ENCODE measurements around the gene RHBDD3.
A peak's percentile ranks its signal among the peaks of the same experiment; 100 is the strongest.

The RHBDD3 gene

DNA sequence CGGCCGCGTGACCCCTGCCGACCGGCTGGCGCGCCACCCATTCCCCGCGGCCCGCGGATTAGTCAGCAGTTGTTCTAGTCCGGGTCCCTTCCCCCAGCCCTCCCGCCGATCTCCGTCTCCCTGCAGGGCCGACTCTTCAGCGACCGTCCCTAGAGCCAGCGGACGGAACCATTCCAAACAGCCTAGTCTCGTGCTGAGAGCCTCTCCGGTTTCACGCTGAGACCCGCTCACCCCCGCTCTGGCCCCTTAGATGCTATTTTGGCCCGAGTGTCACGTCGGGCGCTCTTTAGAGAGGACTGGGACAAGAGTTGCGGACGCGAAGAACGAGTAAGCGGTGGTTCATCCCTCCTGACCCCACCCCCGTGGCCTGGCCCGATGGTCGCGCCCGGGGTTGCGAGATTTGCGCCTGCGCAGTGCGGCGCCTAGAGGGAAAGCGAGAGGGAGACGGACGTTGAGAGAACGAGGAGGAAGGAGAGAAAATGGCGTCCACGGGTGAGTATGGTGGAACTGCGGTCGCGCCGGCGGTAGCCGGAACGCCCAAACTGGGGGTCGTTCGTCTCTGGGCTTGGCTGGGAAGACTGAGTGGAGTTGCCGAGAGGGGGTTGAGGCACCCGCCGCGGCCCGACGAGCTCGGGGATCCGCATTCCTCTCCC is at the start of gene RHBDD3, which contains the start of gene EWSR1:
RHBDD3 (minus strand) TSS at position 124 of the 653 bp plus-strand sequence. CDS start 2,355 bp downstream, outside the sequence.
EWSR1 (plus strand) TSS at position 411 of the 653 bp plus-strand sequence; CDS start at position 480, 69 bp downstream.
- H3K4me3 ChIP-seq (ENCODE audit: low read depth, low read length), result peak within 1 kb of the TSS; percentile 97
- DNase-seq (ENCODE audit: low read depth), result peak; percentile 98
- TF ChIP-seq, protein P1, sequence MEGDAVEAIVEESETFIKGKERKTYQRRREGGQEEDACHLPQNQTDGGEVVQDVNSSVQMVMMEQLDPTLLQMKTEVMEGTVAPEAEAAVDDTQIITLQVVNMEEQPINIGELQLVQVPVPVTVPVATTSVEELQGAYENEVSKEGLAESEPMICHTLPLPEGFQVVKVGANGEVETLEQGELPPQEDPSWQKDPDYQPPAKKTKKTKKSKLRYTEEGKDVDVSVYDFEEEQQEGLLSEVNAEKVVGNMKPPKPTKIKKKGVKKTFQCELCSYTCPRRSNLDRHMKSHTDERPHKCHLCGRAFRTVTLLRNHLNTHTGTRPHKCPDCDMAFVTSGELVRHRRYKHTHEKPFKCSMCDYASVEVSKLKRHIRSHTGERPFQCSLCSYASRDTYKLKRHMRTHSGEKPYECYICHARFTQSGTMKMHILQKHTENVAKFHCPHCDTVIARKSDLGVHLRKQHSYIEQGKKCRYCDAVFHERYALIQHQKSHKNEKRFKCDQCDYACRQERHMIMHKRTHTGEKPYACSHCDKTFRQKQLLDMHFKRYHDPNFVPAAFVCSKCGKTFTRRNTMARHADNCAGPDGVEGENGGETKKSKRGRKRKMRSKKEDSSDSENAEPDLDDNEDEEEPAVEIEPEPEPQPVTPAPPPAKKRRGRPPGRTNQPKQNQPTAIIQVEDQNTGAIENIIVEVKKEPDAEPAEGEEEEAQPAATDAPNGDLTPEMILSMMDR (IDR thresholded peaks at IDR 0.05; ENCODE audit: insufficient read depth, low read depth, low read length, missing control alignments), result no peak

DNA sequence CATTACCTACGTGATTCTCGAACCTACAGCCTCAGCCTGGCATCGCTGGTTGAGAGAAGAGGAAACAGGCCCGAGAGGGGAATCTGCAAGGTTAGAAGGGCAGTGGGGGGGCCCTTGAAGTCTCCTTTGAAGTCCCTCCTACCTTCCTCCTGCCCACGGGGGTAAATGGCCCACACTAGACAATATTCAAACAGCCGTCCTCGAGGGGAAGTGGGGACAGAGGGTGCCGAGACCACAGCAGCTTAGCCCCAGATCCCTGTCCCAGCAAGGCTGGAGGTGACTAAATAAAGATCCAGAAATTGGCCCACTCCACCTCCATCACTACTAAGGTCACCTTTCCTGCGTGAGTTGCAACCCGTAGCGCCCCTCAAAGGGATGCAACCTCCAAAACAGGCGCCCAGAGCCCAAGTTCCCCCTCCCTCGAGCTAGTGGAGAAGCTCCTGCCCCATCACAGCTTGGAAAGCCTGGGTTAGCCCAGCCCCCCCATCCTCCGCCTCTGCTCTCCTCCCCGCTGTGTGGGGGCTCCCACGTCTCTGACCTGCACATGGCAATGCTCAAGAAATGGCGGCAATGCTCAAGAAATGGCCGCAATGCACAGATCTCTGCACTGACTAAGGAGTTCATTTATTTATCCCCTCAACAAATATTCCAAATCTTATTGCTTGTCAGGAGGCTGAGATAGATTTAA is 48.5 kb upstream of the RHBDD3 start:
- no peak overlapping the region for H3K4me3 ChIP-seq (ENCODE audit: low read depth, low read length)
- DNase-seq (ENCODE audit: low read depth), result no peak
- TF ChIP-seq, protein P1 (IDR thresholded peaks at IDR 0.05; ENCODE audit: insufficient read depth, low read depth, low read length, missing control alignments), result no peak

DNA sequence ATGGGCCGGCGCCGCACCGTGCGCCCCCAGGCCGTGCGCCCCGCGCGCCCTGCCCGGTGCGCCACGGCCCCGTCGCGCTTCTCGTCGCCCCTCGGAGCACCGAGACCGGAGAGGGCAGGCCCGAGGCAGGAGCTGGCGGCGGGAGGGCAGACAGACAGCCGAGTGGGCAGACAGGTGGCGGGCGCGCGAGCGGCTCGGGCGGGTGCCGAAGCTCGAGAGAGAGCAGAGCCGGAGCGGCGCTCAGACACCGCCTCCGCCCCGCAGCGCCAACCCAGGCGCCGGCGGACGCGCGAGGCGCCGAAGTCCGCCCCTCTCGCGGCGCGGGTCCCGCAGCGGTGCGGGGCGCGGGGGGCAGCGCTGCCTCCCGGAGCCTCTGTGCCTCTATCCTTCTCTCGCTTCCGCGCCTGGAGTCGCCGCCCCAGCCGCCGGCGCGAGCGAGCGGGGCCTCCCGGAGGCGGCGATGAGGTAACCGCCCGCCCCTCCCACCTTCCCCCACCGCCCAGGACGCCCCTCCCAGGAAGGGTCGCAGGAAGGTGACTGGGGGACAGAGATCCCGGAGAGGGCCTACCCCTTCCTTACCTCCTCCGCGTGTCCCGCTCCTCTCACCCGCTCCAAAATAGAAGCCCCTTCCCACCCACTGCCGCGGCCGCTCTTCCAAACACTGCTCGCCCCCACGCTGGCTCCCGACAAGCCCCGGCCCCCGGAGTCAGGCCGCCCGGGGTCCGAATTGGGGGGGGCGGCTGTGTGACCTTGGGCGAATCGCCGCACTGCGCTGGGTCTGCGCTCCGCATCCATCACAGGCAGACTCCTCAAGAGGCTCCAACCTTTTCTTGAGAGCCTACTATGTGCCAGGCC is 47.7 kb upstream of the RHBDD3 start, which contains the start of gene RASL10A:
RASL10A (minus strand) TSS at position 412 of the 855 bp plus-strand sequence. CDS start 451 bp downstream, outside the sequence.
- TF ChIP-seq, protein P1 (IDR thresholded peaks at IDR 0.05; ENCODE audit: insufficient read depth, low read depth, low read length, missing control alignments), result no peak
- no peak for DNase-seq (ENCODE audit: low read depth)
- no peak within 1 kb of the TSS for H3K4me3 ChIP-seq (ENCODE audit: low read depth, low read length)

DNA sequence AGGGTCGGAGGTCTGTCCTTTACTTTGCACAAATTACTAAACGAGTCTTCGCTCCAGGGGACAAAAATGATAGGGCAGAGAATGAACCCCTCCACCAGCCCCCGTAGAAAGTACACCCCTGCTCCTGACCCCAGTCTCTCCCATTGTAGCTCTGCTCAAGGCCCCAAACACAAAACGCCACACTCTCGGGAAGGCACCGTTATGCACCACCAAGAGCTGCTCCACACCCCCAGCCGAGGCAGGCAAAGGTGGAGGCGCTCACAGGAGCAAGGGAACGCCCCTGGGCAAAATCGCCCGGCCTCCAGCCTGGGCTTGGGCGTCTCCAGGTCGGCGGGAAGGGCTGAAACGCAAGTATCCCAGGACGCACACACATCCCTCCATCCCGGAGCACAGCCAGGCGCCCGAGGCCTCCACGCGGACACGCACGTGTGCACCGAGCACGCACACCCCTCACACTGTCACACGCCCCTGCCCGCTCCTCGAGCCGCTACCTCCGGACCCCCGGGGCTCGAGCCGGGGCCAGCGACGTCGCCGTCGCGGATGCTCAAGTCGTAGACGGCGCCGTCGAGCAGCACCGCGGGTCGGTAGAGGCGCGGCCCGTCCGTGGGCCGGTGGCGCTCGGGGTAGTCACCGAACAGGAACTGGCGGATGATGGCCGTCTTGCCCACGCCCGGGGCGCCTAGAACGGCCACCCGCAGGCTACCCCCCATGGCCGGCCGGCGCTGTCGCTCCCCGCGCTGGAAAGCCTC is 46.9 kb upstream of the RHBDD3 start:
- no peak for DNase-seq (ENCODE audit: low read depth)
- TF ChIP-seq, protein P1 (IDR thresholded peaks at IDR 0.05; ENCODE audit: insufficient read depth, low read depth, low read length, missing control alignments), result no peak
- no peak overlapping the region for H3K4me3 ChIP-seq (ENCODE audit: low read depth, low read length)

DNA sequence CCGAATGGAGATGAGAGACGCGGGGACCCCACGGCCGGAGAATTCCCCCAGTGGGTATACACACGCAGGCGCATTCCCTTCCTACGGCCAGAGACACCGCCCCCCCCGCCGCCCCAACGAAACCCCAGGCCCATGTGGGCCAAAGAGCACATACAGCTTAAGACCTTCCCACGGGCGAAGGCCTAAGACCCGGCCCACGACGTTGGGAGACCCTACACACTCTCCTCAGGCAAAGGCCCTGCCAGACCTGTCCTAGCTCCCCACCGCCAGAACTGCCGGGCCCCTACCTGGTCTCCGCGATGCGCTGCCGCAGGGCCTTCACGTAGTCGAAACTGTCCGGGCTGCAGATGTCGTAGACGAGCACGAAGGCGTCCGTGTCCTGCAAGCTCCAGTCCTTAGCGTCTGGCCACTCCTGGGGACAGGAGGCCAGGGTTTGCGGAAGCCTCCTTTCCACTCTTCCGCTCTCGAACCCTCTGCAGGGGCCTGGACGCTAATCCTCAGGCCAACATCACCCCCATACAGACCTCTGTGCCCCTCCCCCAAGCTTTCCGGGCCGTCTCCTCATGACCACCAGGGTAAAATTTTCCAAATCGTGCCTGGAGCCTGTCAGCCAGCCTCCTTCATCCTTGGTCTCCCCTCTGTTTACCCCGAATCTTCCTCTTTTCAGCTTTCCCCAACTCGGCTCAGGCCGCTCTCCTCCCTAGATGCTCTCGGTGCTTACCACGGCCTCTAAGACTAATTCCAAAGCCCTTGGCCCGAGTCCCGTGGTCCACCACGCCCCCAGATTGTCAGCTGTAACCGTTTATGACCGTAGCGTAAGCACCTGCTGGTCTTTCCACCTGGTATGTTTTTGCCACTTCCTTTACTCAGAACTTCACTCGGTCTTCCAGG is 46.0 kb upstream of the RHBDD3 start:
- DNase-seq (ENCODE audit: low read depth), result no peak
- TF ChIP-seq, protein P1 (IDR thresholded peaks at IDR 0.05; ENCODE audit: insufficient read depth, low read depth, low read length, missing control alignments), result no peak
- H3K4me3 ChIP-seq (ENCODE audit: low read depth, low read length), result no peak overlapping the region

Data from GM12865 (cell line).